Measurements from ENCODE around the gene C6orf15.

C6orf15 gene

GRCh38 chr6:31144296-31144969 lies 32.1 kb upstream of the C6orf15 start:
- H4K91ac ChIP-seq (ENCODE audit: low read depth, low read length) = no peak overlapping the region
- peaks cover 0 to under 1% of the 10 kb centered on the region in 2 experiments for H3K4me1 ChIP-seq (ENCODE audit: control insufficient read depth in 1 of 2, insufficient read depth in 2 of 2, low read length in 2 of 2)
- H3K9me3 ChIP-seq (ENCODE audit: insufficient read depth, low read depth, low read length) = peaks cover 5% of the 10 kb centered on the region
- H3K27me3 ChIP-seq (ENCODE audit: insufficient read depth, low read length) = no peaks in the 10 kb centered on the region
- H3K4me2 ChIP-seq (ENCODE audit: low read length) = no peak overlapping the region
- no peak overlapping the region for H3K9ac ChIP-seq (ENCODE audit: low read length)
- no peak overlapping the region for H3K27ac ChIP-seq (ENCODE audit: low read depth, low read length)
- H2BK5ac ChIP-seq (ENCODE audit: low read depth, low read length, poor library complexity) = no peak overlapping the region
- no peak overlapping the region for H3K18ac ChIP-seq (ENCODE audit: low read length)
- H3K4ac ChIP-seq (ENCODE audit: low read depth, low read length) = no peak overlapping the region
- no peak overlapping the region for H2BK12ac ChIP-seq (ENCODE audit: low read length)
- no peak overlapping the region for H3K23ac ChIP-seq (ENCODE audit: low read length)
- no peak overlapping the region for H4K12ac ChIP-seq (ENCODE audit: low read depth, low read length)
- no peaks in the 10 kb centered on the region for H3K79me2 ChIP-seq (ENCODE audit: control insufficient read depth, insufficient read depth, low read length, poor library complexity)
- no peak overlapping the region for H3K14ac ChIP-seq (ENCODE audit: low read length)
- no peak overlapping the region for H4K8ac ChIP-seq (ENCODE audit: low read depth, low read length)
- no peak overlapping the region for H2BK120ac ChIP-seq (ENCODE audit: insufficient read depth, low read length, poor library complexity)
- H3K36me3 ChIP-seq (ENCODE audit: control insufficient read depth in 1 of 2, insufficient read depth in 2 of 2, low read length in 2 of 2) = peaks cover 22 to 30% of the 10 kb centered on the region in 2 experiments
- no peaks in the 10 kb centered on the region for H3K79me1 ChIP-seq (ENCODE audit: low read length)
- no peak overlapping the region for H3K4me3 ChIP-seq (ENCODE audit: low read depth, low read length)
- no CpG with 5 or more reads among the region's 18 CpGs for WGBS (ENCODE audit: extremely low coverage, insufficient coverage, insufficient read length)
- no peak overlapping the region for H2AFZ ChIP-seq (ENCODE audit: insufficient read depth, low read length, poor library complexity)
- DNase-seq = no peak
- no peak overlapping the region for H2AK5ac ChIP-seq (ENCODE audit: low read length)

GRCh38 chr6:31143148-31143547 lies 30.8 kb upstream of the C6orf15 start:
- Histone ChIP-seq H3K4me3 (ENCODE audit: low read depth, low read length) (no peak overlapping the region), H3K27ac (ENCODE audit: low read depth, low read length) (no peak overlapping the region), H4K8ac (ENCODE audit: low read depth, low read length) (no peak overlapping the region), H3K4me2 (ENCODE audit: low read length) (no peak overlapping the region), H3K9ac (ENCODE audit: low read length) (no peak overlapping the region), H3K9me3 (ENCODE audit: insufficient read depth, low read depth, low read length) (peaks cover 2% of the 10 kb centered on the region), H3K36me3 (ENCODE audit: control insufficient read depth in 1 of 2, insufficient read depth in 2 of 2, low read length in 2 of 2) (peaks cover 17 to 24% of the 10 kb centered on the region in 2 experiments), H3K79me1 (ENCODE audit: low read length) (no peaks in the 10 kb centered on the region), H4K12ac (ENCODE audit: low read depth, low read length) (no peak overlapping the region), H3K14ac (ENCODE audit: low read length) (no peak overlapping the region), H3K18ac (ENCODE audit: low read length) (no peak overlapping the region), H3K27me3 (ENCODE audit: insufficient read depth, low read length) (no peaks in the 10 kb centered on the region), H3K23ac (ENCODE audit: low read length) (no peak overlapping the region), H2BK12ac (ENCODE audit: low read length) (no peak overlapping the region), H3K79me2 (ENCODE audit: control insufficient read depth, insufficient read depth, low read length, poor library complexity) (no peaks in the 10 kb centered on the region), H3K4ac (ENCODE audit: low read depth, low read length) (no peak overlapping the region), H2BK120ac (ENCODE audit: insufficient read depth, low read length, poor library complexity) (no peak overlapping the region), H3K4me1 (ENCODE audit: control insufficient read depth in 1 of 2, insufficient read depth in 2 of 2, low read length in 2 of 2) (peaks cover 4 to 7% of the 10 kb centered on the region in 2 experiments), H2AK5ac (ENCODE audit: low read length) (no peak overlapping the region), H2AFZ (ENCODE audit: insufficient read depth, low read length, poor library complexity) (no peak overlapping the region), H4K91ac (ENCODE audit: low read depth, low read length) (no peak overlapping the region), H2BK5ac (ENCODE audit: low read depth, low read length, poor library complexity) (no peak overlapping the region)
- peak; percentile 59 to 77 for DNase-seq
- no CpG with 5 or more reads among the region's 11 CpGs for WGBS (ENCODE audit: extremely low coverage, insufficient coverage, insufficient read length)

DNA sequence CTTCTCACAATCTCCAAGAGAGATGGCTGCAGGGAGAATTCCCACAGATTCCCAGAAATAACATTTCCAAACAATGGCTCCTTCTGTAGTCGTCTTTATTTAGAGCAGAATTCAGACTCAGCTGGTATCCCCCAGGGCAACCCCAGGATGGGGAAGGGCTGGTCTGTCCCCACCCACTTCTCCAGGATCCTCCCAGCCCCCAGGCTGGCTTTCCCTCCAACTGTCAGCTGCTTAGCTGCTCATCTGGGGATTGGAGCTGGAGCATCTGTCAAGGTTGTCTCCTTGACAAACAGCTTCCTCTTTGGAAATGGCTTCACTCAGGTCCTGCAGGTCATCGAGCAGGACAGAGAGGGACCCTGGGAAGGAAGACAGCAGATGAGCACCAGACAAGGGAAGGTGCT lies 30.0 kb upstream of the C6orf15 start:
- Histone ChIP-seq H2BK12ac (ENCODE audit: low read length) (no peak overlapping the region), H2AK5ac (ENCODE audit: low read length) (no peak overlapping the region), H3K4me2 (ENCODE audit: low read length) (no peak overlapping the region), H2AFZ (ENCODE audit: insufficient read depth, low read length, poor library complexity) (no peak overlapping the region), H3K23ac (ENCODE audit: low read length) (no peak overlapping the region), H3K27me3 (ENCODE audit: insufficient read depth, low read length) (no peaks in the 10 kb centered on the region), H3K18ac (ENCODE audit: low read length) (no peak overlapping the region), H3K4ac (ENCODE audit: low read depth, low read length) (no peak overlapping the region), H4K12ac (ENCODE audit: low read depth, low read length) (no peak overlapping the region), H3K4me1 (ENCODE audit: control insufficient read depth in 1 of 2, insufficient read depth in 2 of 2, low read length in 2 of 2) (peaks cover 4 to 7% of the 10 kb centered on the region in 2 experiments), H4K8ac (ENCODE audit: low read depth, low read length) (no peak overlapping the region), H4K91ac (ENCODE audit: low read depth, low read length) (no peak overlapping the region), H3K79me1 (ENCODE audit: low read length) (no peaks in the 10 kb centered on the region), H3K4me3 (ENCODE audit: low read depth, low read length) (no peak overlapping the region), H3K14ac (ENCODE audit: low read length) (no peak overlapping the region), H3K79me2 (ENCODE audit: control insufficient read depth, insufficient read depth, low read length, poor library complexity) (no peaks in the 10 kb centered on the region), H3K36me3 (ENCODE audit: control insufficient read depth in 1 of 2, insufficient read depth in 2 of 2, low read length in 2 of 2) (peaks cover 17 to 21% of the 10 kb centered on the region in 2 experiments), H3K9ac (ENCODE audit: low read length) (no peak overlapping the region), H2BK5ac (ENCODE audit: low read depth, low read length, poor library complexity) (no peak overlapping the region), H3K9me3 (ENCODE audit: insufficient read depth, low read depth, low read length) (peaks cover 2% of the 10 kb centered on the region), H2BK120ac (ENCODE audit: insufficient read depth, low read length, poor library complexity) (no peak overlapping the region), H3K27ac (ENCODE audit: low read depth, low read length) (no peak overlapping the region)
- no CpG with 5 or more reads among the region's 2 CpGs for WGBS (ENCODE audit: extremely low coverage, insufficient coverage, insufficient read length)
- DNase-seq = no peak

DNA sequence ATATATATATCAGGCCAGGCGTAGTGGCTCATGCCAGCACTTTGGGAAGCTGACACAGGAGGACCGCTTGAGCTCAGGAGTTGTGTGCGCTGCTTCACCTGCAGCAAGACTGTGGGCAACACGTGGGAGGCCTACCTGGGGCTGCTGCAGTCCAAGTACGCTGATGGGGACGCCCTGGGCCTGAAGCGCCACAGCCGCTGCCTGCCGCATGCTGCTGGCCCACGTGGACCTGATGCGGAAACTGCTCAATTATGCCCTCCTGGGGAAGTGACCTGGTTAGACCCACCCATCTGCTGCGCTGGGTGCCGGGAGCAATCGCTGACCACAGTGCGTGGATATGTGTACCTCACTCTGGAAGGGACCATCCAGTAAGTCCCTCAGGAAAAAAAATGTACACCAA lies 28.3 kb upstream of the C6orf15 start:
- Histone ChIP-seq H3K27ac (ENCODE audit: low read depth, low read length) (no peak overlapping the region), H3K79me1 (ENCODE audit: low read length) (no peaks in the 10 kb centered on the region), H3K4me1 (ENCODE audit: control insufficient read depth in 1 of 2, insufficient read depth in 2 of 2, low read length in 2 of 2) (peaks cover 4 to 7% of the 10 kb centered on the region in 2 experiments), H2BK12ac (ENCODE audit: low read length) (no peak overlapping the region), H4K91ac (ENCODE audit: low read depth, low read length) (no peak overlapping the region), H3K36me3 (ENCODE audit: control insufficient read depth in 1 of 2, insufficient read depth in 2 of 2, low read length in 2 of 2) (peaks cover 17 to 21% of the 10 kb centered on the region in 2 experiments), H3K9ac (ENCODE audit: low read length) (no peak overlapping the region), H3K4me2 (ENCODE audit: low read length) (no peak overlapping the region), H4K8ac (ENCODE audit: low read depth, low read length) (no peak overlapping the region), H3K9me3 (ENCODE audit: insufficient read depth, low read depth, low read length) (peaks cover 2% of the 10 kb centered on the region), H3K23ac (ENCODE audit: low read length) (no peak overlapping the region), H3K18ac (ENCODE audit: low read length) (no peak overlapping the region), H3K4me3 (ENCODE audit: low read depth, low read length) (peak overlapping the region; percentile 36), H2AK5ac (ENCODE audit: low read length) (no peak overlapping the region), H2BK5ac (ENCODE audit: low read depth, low read length, poor library complexity) (no peak overlapping the region), H2BK120ac (ENCODE audit: insufficient read depth, low read length, poor library complexity) (no peak overlapping the region), H3K27me3 (ENCODE audit: insufficient read depth, low read length) (no peaks in the 10 kb centered on the region), H2AFZ (ENCODE audit: insufficient read depth, low read length, poor library complexity) (no peak overlapping the region), H4K12ac (ENCODE audit: low read depth, low read length) (no peak overlapping the region), H3K4ac (ENCODE audit: low read depth, low read length) (no peak overlapping the region), H3K79me2 (ENCODE audit: control insufficient read depth, insufficient read depth, low read length, poor library complexity) (no peaks in the 10 kb centered on the region), H3K14ac (ENCODE audit: low read length) (no peak overlapping the region)
- no peak for DNase-seq
- WGBS (ENCODE audit: extremely low coverage, insufficient coverage, insufficient read length) = no CpG with 5 or more reads among the region's 15 CpGs
